GM18519 (cell line): ENCODE measurements around the gene DUS3L.
"Not testable (repeated sequence)": the region's sequence is repeated elsewhere in the genome, so short reads cannot be mapped to it uniquely, and the experiment has no call there.

Source experiments
- ATAC-seq: cut with Tn5 transposase; IDR thresholded peaks from one replicate; pipeline ENCODE4 v1.9.1; 2021; ENCODE audit warnings: mild to moderate bottlenecking, moderate library complexity; ENCODE audit not compliant: unreplicated experiment, low FRiP score

DUS3L gene

DNA sequence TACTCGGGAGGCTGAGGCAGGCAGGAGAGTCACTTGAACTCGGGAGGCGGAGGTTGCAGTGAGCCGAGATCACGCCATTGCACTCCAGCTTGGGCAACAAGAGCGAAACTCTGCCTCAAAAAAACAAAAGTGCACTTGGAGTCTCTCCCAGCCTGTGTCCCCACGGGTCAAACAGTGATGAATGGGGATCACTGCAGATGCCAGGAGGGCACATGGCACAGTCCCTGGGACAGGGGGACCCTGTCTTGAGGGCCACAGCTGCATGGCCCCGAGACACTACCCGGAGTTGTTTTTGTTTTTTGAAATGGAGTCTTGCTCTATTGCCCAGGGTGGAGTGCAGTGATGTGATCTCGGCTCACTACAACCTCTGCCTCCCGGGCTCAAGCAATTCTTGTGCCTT is 10.0 kb downstream of the DUS3L start:
- not testable (repeated sequence) for ATAC-seq

DNA sequence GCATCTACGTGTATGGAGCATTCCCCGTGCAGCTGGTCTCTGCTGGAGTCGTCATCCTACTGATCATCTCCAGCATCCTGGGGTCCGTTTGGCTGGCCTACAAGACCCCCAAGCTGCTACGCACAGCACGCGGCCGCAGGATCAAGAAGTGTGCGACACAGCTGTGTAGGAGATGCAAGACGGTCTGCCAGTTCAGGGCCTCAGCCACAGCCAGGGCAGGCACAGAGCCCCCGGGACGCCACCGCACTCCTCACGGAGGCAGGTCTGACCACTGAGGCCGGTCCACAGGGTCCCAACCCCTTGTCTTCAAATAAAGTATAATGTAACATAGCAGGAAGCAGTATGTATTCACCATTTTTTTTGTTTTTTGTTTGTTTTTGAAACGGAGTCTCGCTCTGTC is 12.6 kb downstream of the DUS3L start:
- no peak for ATAC-seq

DNA sequence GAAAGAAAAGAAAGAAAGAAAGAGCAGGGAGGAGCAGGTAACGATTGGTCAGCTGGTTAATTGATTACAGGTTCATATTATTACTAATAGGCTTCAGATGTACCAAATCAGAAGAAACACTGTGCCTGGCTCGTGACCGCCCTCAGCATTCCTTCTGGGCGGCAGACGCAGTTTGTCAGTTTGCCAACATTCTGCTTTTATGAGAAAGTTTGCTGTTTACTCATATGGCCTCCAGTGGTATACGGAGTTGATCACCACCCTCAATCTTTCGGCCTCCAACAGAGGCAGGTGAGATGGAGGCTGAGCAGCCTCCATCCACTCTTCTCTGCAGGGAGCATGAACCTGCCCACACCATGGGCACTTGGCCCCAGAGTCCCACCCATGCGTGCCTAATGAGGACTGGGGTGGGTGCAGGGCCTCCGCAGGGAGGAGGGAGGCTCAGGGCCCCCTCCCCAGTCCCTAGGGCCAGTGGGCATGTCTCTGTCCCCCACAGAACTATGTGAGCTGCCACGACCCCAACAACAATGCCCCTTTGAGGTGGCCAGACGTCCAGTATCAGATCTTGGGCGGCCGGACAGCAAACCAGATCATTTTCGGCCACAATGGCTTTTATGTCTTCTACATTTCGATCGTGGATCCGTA is 15.2 kb downstream of the DUS3L start:
- ATAC-seq = no peak

DNA sequence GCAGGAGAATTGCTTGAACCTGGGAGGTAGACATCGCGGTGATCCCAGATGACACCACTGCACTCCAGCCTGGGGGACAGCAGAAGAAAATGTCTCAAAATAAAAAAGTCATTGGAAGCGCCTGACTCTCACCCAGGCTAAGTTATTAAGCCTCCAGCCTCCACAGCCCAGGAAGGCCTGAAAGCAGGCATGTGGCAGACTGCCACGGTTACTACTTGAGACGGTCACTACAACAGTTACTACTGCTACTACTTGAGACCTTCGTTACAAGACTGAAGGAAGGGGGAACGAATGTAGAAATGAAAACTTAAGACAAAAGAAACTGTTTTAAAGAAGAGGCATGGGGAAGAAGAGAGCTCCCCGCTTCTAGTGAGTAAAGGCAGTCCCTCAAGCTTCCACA is 16.0 kb downstream of the DUS3L start:
- no peak for ATAC-seq

- ATAC-seq = no peak
Observed at GRCh38 chr19:5773276-5773675, 17.7 kb downstream of the DUS3L start.

- ATAC-seq = no peak
Observed at GRCh38 chr19:5772416-5772815, 18.5 kb downstream of the DUS3L start.

- no peak for ATAC-seq
Observed at GRCh38 chr19:5767949-5768348, 23.0 kb downstream of the DUS3L start.

- ATAC-seq = no peak
Observed at GRCh38 chr19:5765220-5765619, 25.7 kb downstream of the DUS3L start.

- no peak for ATAC-seq
Observed at GRCh38 chr19:5762608-5763217, 28.2 kb downstream of the DUS3L start.

- ATAC-seq = no peak
Observed at GRCh38 chr19:5753743-5754142, 37.2 kb downstream of the DUS3L start.

GRCh38 chr19:5751709-5752108 is 39.3 kb downstream of the DUS3L start:
- no peak for ATAC-seq

DNA sequence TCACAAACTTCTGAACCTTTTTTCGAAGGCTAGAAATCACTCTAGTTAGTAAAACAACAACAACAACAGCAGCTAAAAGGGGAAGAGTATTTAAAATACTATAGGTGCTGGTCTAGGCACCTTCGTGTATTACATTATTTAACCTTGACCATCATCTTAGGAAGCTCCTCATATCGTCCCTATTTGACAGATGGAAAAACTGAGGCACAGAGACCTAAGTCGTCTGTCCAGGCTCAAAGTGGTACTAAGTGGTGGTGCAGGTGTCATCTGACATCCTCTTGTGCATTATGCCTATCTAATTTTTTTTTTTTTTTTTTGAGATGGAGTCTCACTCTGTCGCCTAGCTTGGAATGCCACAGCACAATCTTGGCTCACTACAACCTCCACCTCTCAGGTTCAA is 41.5 kb downstream of the DUS3L start:
- ATAC-seq = no peak

DNA sequence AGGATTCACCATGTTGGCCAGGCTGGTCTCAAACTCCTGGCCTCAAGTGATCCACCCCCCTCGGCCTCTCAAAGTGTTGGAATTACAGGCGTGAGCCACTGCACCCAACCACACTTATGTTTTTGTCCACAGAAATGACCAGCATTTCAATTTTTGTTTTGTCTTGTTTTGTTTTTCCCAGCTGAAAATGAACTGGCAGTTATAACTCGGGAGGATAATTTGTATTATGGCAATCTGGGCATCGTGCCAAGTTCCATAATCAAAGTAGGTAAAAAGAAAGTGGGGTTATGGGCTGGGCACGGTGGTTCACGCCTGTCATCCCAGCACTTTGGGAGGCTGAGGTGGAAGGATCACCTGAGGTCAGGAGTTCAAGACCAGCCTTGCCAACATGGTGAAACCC is 42.0 kb downstream of the DUS3L start:
- ATAC-seq = not testable (repeated sequence)

GRCh38 chr19:5744999-5745398 is 46.0 kb downstream of the DUS3L start:
- ATAC-seq = not testable (repeated sequence)

GRCh38 chr19:5743630-5744029 is 47.3 kb downstream of the DUS3L start:
- ATAC-seq = no peak

GRCh38 chr19:5742051-5742450 is 48.9 kb downstream of the DUS3L start:
- ATAC-seq = no peak

GRCh38 chr19:5738423-5738822 is 52.5 kb downstream of the DUS3L start:
- no peak for ATAC-seq
